T-helper 1 cell treated with Interleukin-12 subunit alpha and Interleukin-12 subunit beta and Interleukin-4 antibody, amounts not matched to agents 30 μg/mL and 1 μg/mL, for 36 hours (primary cell): Measurements from ENCODE around the gene ERLIN1.

Source experiments
- H3K27ac Mint-ChIP-seq: one replicate; pipeline ENCODE4 v1.8.0; 2021; ENCODE audit warnings: mild to moderate bottlenecking, mixed read lengths
- H3K27me3 Mint-ChIP-seq: one replicate; pipeline ENCODE4 v1.8.0; 2021; ENCODE audit warnings: low read depth, mixed read lengths
- H3K36me3 Mint-ChIP-seq: one replicate; pipeline ENCODE4 v1.8.0; 2021; ENCODE audit warnings: low read depth, mixed read lengths
- H3K4me1 Mint-ChIP-seq: one replicate; pipeline ENCODE4 v1.8.0; 2021; ENCODE audit warnings: low read depth, mixed read lengths
- H3K4me3 Mint-ChIP-seq: one replicate; pipeline ENCODE4 v1.8.0; 2021; ENCODE audit warnings: mild to moderate bottlenecking, moderate library complexity, mixed read lengths
- H3K9me3 Mint-ChIP-seq: one replicate; pipeline ENCODE4 v1.8.0; 2021; ENCODE audit warnings: mixed read lengths

Gene ERLIN1

GRCh38 chr10:100103581-100103980, 82.2 kb downstream of the ERLIN1 start:
- H3K9me3 Mint-ChIP-seq = no peaks in the 10 kb centered on the region

GRCh38 chr10:100101192-100102076, 84.4 kb downstream of the ERLIN1 start:
- Mint-ChIP-seq H3K4me3 (no peak overlapping the region), H3K36me3 (no peaks in the 10 kb centered on the region), H3K27me3 (peaks cover 24% of the 10 kb centered on the region), H3K9me3 (no peaks in the 10 kb centered on the region), H3K4me1 (no peaks in the 10 kb centered on the region), H3K27ac (no peak overlapping the region)

More at GRCh38 chr10:100103581-100103980, 82.2 kb downstream of the ERLIN1 start:
- no peak overlapping the region for H3K4me3 Mint-ChIP-seq
- no peaks in the 10 kb centered on the region for H3K36me3 Mint-ChIP-seq
- no peak overlapping the region for H3K27ac Mint-ChIP-seq
- H3K4me1 Mint-ChIP-seq = no peaks in the 10 kb centered on the region
- peaks cover 23% of the 10 kb centered on the region for H3K27me3 Mint-ChIP-seq

GRCh38 chr10:100100651-100101184, 85.1 kb downstream of the ERLIN1 start:
- Mint-ChIP-seq H3K36me3 (no peaks in the 10 kb centered on the region), H3K4me1 (no peaks in the 10 kb centered on the region), H3K9me3 (no peaks in the 10 kb centered on the region), H3K27me3 (peaks cover 24% of the 10 kb centered on the region), H3K27ac (no peak overlapping the region), H3K4me3 (no peak overlapping the region)
